ENCODE results near the gene PPP1R12A. TPM values are rescaled to one million over a fixed set of nuclear protein-coding genes. Genes with fewer than 3 reads are reported as not detected.

Gene PPP1R12A
- total RNA-seq, 1 donor from 2014 or later = 99.8 TPM

DNA sequence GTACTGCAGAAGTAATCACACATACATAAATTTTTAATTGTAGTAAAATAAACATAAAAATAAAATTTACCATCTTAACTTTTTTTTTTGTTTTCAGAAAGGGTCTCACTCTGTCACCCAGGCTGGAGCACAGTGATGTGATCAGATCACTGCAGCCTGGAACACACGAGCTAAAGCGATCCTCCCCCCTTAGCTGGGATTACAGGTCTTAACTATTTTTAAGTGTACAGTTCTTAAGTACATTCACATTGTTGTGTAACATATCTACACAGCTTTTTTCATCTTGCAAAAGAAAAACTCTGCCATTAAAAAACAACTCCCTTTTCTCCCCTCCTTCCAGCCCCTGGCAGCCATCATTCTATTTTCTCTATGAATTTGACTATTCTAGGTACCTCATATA is 92.3 kb downstream of the PPP1R12A start:
- DNase-seq (ENCODE audit: low read depth) = no peak

DNA sequence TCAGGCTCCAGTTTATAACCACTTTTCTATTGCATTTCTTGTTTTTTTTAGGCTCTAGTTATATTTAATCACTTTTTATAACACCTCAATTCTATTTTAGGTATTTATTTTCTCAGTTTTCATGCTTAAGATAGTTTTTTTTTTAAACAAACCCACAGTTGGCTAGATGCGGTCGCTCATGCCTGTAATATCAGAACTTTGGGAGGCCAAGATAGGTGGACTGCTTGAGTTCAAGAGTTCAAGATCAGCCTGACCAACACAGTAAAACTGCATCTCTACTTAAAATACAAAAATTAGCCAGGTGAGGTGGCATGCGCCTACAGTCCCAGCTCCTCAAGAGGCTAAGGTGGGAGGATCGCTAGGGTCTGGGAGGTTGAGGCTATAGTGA is 93.0 kb downstream of the PPP1R12A start:
- DNase-seq (ENCODE audit: low read depth) = no peak

DNA sequence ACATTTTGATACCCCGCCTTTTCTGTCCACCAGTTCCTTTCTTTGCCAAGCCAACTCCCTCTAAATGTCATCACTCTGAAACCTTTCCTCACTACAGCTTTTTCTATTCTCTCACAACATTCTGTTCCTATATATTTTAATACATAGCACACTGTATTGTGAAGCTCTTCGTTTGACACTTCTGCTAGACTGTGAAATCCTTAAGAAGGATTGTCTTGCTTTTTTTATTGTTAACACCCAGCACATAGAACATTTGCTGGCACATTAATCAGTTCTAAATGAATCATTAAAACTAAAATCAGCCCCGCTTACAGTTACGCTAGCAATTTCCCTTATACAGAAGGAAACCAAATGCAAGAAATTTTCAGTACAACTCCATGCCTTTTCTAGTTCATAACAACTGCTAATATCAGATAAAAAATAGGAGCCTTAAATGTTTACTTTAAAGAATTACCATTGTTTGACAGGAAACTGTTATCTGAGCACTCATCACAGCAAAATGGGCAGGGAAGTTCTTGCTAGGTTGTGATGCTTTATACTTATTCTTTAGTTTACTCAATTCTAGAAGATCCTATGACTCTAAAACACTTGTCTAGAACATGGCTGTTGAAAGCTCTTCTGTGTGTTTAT is 93.5 kb downstream of the PPP1R12A start:
- no peak for DNase-seq (ENCODE audit: low read depth)

DNA sequence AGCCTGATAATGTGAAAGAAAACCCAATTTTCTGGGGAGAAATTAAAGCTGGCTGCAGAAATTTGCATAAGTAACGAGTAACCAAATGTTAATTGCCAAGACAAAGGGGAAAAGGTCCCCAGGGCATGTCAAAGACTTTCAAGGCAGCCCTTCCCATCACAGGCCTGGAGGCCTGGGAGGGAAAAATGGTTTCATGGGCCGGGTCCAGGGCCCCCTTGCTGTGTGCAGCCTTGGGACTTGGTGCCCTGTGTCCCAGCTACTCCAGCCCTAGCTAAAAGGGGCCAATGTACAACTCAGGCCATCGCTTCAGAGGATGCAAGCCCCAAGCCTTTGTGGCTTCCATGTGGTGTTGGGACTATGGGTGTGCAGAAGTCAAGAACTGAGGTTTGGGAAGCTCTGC is 96.5 kb downstream of the PPP1R12A start:
- DNase-seq (ENCODE audit: low read depth) = no peak

DNA sequence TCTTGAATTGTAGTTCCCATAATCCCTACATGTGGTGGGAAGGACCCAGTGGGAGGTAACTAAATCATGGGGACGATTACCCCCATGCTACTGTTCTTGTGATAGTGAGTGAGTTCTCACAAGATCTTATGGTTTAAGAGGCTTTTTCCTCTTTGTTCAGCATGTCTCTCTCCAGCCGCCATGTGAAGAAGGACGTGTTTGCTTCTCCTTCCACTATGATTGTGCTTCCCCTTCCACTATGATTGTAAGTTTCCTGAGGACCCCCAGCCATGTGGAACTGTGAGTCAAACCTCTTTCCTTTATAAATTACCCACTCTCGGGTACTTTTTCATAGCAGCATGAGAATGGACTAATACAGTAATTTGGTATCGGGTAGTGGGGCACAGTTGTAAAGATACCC is 97.3 kb downstream of the PPP1R12A start:
- DNase-seq (ENCODE audit: low read depth) = no peak

DNA sequence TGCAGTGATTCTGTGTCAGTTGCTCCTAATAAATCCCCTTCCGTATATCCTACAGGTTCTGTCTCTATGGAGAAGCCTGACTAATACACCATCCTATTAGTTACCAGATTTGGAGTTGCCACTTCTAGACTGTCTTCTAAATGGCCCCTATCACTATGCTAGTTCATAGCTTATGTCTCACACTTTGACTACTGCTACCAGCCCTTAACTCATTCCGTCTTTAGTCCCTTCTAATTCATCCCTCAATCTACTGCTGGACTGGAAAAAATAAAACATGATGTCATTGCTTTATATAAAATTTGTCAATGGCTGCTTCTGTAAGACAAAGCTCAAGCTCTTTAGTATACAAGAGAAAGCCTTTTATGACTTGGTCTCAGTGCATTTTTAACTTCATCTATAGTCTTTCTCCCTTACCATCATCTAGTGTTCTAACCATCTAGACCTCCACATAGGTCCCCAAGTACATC is 99.5 kb downstream of the PPP1R12A start:
- no peak for DNase-seq (ENCODE audit: low read depth)

DNA sequence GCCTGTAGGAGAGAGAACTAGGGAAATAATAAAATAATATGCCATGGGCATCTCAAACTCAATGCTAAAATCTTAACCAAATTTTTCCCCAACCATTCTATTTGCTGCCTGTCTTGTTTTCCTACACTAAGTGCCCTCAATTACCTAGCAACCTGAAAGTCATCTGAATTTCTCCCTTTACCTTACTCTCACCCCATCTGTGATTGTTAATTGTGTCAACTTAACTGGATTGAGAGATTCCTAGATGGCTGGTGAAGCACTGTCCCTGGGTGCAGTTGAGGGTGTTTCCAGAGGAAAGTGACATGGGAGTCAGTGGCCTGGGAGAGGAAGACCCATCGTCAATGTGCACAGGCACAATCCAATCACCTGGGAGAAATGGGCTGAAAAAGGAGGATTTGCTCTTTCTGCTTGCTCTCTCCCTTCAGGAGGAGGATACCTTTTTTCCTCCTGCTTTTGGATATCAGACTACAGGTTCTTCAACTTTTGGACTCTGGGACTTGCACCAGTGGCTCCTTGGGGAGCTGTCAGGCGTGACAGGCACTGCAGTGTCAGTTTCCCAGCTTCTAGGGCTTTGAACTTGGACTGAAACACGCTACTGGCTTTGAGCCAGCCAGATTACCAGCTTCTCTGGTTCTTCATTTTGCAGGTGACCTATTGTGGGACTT is 100.1 kb downstream of the PPP1R12A start:
- DNase-seq (ENCODE audit: low read depth) = peak; percentile 38

DNA sequence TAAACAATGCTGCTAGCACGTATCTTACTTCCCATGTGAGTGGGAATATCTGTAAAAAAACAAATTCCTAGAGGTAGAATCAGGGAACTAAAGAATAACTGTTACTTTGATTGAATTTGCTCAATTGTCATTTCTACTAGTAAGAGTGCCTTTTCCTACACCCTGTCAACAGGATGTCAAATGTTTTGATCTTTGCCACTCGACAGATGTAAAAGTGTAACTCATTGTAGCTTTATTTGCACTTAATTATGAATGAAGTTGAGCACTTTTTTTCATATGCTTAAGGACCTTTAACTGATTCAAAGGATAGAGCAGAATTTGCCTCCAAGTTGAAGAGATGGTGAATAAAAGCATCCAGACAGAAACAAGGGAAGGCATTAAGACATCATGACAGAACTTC is 104.5 kb downstream of the PPP1R12A start:
- DNase-seq (ENCODE audit: low read depth) = no peak

DNA sequence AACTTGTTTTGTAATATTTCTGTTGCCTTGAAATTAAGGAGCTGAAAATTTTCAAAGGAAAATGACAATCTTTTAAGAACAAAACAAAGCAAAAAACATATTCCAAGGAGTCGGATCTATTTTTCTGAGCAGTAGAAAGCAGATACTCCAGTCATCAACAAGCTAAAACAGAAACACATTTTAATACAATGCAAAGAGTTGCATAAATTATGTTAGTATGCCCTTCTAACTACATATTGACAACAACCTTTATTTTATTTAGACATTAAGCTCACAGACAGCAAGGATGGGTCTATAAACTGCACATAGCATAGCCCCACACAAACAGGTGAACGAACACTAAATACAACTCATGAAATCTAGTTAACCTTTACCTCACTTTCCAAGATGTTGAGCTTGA is 106.0 kb downstream of the PPP1R12A start:
- no peak for DNase-seq (ENCODE audit: low read depth)

DNA sequence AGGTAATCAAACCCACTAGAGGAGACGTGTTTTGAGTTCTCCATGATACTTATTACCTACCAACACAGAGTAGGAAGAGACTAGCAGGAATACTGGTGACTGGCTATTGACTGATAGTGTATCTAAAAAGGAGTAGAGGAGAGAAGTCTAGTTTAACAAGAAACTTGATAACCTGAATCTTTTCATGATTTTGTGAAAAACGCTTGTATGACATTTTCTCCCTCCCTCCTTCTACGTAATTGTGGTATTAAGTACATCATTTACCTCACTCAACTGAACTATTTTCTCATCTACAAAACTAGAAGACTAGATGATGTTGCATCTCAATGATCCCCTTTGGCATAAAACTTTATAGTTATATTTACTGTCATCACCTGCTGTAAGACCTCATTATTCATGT is 107.4 kb downstream of the PPP1R12A start:
- DNase-seq (ENCODE audit: low read depth) = no peak

DNA sequence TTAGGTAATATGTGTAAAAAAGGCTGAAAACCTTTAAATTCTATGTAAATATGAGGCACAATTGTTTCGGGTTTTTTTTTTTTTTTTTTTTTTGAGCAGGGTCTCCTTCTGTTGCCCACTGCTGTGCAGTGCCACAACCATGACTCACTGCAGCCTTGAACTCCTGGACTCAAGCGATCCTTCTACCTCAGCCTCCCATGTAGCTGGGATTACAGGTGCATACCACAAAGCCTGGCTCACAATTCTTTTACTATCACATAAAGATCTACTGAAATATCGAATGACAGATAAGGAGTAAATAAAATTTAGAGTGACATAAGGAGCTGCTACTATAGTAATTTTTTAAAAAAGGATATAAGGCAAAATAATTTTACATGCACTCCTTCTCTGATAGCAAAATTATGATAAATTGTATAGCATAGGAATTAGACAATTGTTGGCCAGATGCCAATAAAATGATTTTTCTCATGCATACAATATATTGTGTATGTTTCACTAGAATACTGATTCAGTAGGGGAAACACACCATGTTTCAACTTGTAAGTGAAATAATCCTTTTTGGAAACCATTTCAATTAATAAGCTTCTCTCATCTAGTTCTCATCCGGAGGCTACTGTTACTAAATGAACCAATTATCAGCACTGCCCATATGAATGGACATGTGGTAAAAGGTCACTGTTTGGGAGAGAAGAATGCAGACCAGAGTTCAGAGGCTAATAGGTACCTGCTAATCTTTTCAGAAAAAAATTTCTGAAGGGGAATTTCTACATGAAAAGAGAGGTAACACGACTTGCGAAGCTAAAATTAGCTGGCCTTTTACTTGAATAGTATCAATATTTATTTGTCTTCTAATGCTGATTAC is 108.4 kb downstream of the PPP1R12A start:
- DNase-seq (ENCODE audit: low read depth) = no peak

DNA sequence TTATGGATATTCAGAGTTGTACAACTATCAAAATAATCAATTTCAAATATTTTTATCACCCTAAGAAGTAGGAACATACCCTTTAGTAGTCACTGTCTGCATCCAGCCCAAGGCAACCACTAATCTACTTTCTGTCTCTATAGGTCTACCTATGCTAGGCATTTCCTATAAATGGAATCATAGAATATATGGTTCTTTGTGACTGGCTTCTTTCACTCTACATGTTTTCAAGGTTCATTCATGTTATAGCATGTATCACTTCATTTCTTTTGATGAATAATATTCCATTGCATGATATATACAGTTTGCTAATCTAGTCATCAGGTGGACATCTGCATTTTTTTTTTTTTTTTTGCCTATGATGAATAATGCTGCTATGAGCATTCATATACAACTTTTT is 112.4 kb downstream of the PPP1R12A start:
- DNase-seq (ENCODE audit: low read depth) = no peak

DNA sequence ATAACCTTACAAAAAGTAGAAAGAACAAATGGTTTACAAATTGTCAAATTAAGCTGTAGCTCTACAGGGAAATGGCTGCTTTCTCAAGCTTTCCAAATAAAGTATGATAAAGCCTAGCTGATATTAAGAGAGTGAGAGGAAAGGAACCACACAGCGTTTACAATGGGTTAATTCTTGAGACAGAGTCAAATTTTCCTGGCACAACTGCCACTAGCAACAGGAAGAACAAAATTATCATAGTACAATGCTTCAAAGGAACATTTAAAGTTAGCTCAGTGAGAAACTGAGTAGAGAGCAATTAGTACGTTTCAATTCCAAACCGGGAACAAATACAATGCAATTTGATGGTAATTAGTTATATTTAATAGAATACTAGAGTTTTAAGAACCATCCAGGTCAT is 116.0 kb downstream of the PPP1R12A start:
- DNase-seq (ENCODE audit: low read depth) = no peak

DNA sequence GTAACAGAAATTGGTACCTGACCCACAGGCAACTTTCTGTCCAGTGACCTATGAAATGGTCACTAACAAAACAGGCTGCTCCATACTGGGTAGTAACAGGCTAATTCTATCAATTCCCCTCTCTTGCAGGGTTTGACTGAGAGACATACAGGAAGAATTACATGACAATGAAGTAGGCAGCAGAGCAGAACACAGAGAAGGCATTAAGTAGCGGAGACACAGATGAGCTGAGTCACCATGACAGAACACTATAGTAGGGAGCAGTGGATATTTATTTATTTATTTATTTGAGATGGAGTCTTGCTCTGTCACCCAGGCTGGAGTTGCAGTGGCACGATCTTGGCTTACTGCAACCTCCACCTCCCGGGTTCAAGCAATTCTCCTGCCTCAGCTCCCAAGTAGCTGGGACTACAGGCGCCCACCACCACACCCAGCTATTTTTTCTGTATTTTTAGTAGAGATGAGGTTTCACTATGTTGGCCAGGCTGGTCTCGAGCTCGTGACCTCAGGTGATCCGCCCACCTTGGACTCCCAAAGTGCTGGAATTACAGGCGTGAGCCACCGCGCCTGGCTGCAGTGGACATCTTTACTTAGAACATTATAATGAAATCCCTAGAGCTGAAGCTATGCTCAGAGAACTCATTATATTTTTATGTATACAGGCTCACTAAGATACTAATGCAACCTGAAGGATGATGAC is 150.4 kb downstream of the PPP1R12A start:
- peak; percentile 66 for DNase-seq (ENCODE audit: low read depth)

DNA sequence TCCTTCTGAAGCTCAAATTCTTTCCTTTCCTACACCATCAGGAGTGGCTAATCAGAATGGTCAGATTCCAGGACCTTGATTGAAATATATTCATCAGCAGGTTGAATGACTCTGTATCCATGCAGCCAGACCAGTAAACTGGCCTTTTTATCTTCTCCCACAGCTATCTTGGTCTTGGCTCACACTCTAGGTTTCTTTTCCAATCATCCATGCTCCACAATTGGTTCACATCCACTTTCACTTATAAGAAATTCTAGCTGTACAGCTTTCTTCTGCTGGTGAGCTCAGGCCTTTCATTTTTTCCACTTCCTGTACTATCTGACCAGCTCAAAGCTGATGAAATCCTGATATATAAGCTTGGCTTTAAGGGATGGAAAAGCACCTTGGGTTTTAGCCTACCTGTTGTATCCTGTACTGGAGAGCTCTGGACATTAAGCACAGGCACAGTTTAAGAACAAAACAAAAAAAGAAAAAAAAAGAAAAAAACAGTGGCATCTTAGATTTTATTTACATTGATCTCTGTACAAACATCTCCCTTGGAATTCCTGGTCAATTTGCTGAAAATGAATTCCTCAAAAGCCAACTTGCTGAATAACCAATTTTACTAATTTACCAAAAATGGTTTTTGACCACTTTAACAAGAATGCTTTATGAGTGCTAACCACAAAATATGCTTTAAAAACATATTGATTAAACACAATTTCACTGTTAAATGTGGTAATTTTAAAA is 152.6 kb downstream of the PPP1R12A start:
- DNase-seq (ENCODE audit: low read depth) = peak; percentile 14

DNA sequence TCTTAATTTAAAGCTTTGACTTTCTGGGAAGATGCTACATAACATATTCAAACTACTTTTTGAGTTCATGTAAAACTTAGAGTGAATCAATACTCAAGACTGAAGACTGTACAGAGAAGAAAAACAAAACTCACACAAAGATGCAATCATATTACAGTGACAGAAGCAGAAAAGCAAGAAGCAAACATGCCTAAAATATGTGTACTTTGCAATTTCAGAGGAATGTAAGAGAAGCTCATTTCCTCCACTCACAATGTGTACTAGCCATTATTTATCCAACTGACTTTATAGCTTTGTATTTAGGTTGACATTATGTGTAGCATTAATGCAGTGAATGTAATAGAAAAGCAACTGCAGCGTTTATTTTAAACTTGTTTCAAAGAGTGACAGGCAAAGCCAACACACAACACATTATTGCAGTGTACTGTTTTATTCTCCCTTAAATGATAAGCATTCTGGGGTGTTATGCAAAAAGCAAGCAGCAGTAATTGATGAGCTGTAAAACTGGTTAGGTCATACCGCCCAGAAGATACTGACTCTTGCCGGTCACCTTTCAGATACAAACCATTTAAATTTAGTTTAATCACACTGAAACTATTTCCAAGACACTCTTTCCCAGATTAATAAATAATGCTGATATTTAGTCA is 156.0 kb downstream of the PPP1R12A start:
- DNase-seq (ENCODE audit: low read depth) = no peak

DNA sequence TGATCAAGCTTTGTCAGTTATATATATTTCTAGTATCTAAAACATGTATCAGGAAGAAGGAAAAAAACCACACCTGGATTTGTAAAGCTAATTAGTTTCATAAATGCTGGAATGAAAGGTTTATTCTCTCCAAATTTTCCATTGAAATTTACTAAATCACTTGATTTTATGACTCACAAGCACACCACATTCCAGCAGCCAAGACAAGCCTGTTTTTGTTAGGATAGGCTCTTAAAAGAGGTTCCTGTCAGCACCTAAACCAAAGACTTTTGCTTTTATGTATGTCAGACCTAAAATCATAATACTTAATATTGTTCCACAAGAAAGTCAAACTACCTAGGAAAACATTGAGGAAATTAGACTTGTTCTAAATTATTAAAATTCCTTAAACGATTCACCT is 158.8 kb downstream of the PPP1R12A start:
- peak; percentile 62 for DNase-seq (ENCODE audit: low read depth)

DNA sequence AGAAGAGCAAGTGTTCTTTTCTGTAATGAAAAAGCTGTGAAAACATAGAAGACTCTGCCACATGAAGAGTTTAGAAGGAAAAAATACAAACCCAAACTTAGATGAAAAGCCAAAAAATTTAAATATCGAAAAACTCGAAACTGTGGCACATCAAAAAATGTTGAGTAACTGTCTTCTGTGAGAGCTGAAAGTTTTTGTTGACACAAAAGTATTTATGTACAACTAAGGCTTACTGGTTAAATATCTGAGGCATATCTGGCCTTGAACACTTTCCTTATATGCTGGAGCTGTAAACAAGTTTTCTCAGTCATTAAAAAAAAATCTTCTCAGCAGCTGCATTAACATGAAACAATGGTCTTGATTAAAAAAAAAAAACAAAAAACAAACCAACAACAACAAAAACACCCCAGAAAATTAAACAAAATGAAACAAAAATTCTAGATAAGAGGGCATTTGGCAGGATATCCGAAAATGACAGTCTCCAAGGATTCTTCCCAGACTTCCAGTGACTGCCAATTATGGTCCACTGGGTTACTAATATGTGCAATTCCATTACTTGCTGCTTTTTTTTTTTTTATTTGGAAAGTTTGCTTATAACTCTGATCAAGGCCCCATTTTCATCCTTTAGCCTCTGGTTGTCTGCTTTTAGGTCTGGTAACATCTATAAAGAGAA is 159.4 kb downstream of the PPP1R12A start:
- no peak for DNase-seq (ENCODE audit: low read depth)

DNA sequence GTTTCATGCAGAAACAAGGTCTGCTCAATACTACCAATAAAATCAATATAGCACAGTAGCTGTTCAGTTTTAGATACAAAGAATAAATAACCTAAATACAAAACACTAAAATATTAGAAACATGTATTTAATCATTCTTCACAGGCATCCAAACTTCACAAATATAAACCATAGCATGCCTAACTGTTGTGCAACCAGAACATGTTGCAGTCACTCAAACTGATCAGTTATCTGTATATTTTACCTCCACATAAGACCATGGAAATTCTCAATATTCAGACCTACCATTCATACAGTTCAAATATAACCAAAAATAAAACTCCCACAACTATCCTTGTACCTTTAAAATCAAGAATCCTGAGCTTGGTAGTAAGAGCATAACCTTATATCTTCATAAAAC is 161.0 kb downstream of the PPP1R12A start:
- no peak for DNase-seq (ENCODE audit: low read depth)

DNA sequence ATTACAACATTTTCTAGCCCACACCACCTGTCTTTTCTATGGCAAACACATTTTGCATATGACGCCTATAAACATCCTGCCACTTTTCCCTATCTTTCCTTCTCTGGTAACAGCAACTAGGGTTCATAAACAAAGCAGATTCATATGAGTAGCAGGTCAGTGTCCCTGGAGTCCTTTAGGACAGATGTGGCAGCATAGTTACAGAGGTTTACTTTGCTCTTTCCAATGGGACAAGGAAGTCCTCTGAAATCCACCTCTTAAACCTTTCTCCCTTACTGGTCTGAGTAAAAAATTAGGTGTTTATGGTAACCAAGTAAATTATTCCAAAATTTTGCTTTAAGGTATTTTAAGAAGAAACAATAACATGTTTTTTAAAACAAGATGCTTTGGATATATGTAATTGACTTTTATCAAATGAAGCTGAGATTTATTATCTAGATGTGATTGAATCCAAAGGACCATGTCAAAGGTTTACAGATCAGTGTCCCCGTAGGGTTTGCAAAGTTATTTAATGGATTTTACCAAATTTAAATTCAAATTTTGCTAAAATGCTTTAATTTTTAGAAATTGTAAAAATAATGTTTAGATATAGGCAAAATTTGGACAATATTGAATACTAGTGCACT is 164.9 kb downstream of the PPP1R12A start:
- DNase-seq (ENCODE audit: low read depth) = no peak
